GM21447 (cell line): ENCODE measurements around the gene CEP85.
"Not testable (repeated sequence)": the region's sequence is repeated elsewhere in the genome, so short reads cannot be mapped to it uniquely, and the experiment has no call there.

Experiments used
- ATAC-seq: cut with Tn5 transposase; IDR thresholded peaks from one replicate; pipeline ENCODE4 v1.9.1; 2021; ENCODE audit not compliant: unreplicated experiment

Gene CEP85

DNA sequence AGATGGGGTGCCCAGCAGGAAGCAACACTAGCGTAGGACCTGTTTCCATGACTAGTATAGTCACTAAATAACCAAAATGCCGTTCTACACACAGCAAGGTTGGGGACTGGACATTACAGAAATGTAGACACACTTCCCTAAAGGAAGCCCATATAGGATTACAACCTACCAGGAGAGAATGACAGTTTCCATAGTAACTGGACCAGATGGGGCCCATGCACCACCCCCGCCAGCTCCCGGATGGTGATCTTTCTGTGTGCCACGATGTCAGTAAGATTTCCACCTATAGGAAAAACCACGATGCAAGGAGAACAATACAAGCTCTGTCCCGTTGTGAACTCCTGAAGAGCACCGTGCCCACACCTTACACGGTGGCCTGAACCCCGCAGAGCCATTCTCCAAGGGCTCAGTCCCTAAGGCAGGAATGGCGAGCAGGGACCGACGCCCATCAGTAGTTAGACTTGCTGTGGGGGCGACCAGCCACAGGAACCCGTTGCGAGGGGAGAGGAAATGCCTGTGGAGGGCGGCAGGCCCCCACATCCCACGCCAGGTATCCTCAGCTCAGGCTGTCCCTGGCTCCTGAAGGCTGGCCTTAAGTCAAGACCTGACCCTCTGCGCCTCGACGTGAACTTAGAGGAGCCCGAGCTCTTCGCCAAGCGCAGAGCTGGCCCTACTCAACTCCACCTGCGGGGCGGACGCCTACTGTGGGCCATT is 13.6 kb upstream of the CEP85 start:
- no peak for ATAC-seq

DNA sequence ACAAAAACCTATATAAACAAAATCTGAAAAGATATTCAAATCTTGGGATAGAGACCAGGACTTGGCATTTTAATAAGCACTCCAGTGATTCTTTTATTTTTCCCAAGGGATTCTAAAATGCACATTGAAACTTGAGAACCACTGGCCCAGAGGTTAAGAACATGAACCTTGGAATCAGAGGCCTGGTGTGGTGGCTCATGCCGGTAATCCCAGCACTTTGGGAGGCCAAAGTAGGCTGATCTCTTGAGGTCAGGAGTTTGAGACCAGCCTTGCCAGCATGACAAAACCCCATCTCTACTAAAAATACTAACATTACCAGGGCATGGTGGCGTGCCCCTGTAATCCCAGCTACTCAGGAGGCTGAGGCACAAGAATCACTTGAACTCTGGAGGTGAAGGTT is 12.9 kb upstream of the CEP85 start:
- ATAC-seq: no peak

DNA sequence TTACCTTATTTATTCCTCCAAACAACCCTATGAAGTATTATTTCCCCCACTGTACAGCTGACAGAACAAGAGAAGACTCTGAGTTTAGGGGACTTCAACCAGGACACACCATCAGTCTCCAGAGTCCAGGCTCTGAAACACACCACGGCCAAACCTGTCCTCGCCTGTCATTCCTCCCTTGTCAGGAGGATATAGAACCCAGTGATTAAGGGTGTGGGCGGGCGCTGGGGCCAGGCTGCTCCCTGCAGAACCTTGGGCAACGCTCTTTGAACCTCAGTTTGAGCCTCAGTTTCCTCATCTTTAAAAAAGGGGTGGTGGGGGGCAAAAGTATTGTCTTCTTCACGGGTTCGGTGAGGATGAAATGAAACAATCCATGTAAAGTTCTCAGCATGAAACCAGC is 9.4 kb upstream of the CEP85 start:
- ATAC-seq: no peak

DNA sequence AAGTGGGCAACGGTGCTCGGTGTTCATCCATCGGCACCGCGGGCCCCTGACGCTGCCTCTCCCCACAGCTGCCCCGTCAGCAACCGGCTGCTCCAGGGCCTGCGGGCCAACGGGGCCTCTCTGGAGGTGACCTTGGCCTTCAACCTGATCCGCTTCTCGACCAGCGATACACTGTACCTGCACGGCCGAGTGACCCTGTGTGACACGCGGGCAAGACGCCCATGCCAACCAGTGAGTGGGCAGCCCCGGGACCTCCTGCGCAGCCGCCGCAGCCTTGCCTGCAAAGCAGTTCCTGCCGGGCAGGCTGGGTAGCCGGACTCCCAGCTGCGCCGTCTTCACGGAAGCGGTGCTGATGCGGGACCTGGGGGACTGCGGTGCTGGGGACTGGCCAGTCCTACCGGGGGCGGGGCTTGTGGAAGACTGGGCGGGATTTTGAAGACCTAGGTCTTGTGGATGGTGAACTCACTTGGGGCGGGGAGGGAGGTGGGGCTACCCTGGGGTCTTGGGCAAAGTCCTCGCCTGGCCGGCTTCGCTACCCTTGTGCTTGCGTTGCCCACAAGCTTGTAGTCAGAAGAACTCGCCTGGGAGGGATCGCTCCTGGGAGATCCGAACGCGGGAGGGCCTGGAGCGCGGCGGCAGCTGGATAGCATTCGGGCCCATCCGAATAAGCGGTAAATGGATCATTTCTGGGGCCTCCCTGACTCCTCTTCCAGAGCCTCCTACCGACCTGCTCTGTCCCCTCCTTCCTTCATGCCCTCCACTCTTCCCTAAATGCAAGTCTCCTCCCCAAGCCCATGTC is 8.8 kb upstream of the CEP85 start:
- ATAC-seq: no peak

DNA sequence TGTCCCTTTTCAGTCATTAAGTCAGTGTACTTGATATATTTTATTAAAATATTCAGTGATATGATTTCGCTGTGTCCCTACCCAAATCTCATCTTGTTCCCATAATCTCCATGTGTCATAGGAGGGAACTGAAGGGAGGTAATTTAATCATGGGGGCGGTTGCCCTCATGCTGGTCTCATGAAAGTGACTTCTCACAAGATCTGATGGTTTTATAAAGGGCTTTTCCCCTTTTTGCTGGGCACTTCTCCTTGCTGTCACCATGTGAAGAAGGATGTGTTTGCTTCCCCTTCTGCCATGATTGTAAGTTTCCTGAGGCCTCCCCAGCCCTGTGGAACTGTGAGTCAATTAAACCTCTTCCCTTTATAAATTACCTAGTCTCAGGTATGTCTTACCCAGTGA is 3.3 kb upstream of the CEP85 start:
- ATAC-seq: not testable (repeated sequence)

DNA sequence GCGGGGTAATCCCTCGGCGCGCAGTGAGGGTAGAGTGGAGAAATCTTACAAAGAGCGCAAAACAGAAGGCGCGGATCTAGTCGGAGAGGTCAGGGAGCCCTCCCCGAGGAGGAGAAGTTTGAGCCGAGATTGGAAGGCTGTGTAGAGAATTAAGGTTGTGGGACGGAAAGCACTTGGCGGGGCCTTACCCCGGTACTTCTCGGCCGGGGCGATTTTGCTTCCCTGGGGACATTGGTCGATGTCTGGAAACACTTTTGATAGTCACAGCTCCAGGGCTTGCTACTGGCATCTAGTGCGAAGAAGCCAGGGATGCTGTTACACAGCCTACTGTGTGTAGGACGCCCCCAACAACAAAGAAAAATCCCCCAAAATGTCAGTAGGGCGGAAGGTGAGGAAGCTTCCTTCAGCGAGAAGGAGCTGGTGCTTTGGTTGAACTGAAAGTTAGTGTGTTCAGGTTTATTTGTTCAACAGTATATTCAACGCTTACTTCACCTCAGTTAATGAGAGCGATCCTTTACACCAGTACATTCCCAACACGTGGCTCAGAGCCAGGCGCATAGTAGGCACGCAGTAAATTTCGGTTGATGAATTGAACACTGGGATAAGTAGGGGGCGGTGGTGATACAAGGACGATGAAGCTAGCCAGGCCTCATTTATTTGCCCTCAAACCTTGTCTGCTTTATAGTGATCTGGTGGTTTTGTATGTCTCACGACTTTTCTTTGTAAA is 807 bp downstream of the CEP85 start:
- peak; percentile 1 for ATAC-seq

DNA sequence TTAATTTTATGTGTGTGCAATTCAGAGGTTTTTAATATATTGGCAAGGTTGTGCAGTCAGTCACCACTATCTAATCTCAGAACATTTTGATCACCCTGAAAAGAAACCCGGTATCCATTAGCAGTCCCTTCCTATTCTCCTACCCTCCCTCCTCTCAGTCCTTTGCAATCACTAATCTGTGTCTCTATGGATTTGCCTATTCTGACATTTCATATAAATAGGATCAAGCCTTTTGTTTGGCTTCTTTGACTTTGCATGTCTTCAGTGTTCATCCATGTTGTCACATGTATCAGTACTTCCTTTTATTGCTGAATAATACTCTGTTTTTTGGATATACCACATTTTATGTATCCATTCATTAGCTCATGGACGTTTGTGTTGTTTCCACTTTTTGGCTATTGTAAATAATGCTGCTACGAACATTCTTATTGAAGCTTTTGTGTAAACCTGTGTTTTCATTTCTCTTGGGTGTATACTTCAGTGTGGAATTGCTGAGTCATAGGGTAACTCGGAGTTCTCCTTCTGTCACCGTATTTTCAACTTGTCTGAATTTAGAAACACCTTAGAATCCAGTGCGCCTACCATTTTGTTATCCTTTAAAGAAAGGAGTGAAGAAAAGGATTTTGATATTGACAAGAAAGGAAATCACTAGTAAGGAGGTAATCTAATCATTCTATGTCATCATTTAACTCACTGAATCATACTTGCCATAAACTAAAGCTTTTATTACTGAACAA is 3.4 kb downstream of the CEP85 start:
- no peak for ATAC-seq

DNA sequence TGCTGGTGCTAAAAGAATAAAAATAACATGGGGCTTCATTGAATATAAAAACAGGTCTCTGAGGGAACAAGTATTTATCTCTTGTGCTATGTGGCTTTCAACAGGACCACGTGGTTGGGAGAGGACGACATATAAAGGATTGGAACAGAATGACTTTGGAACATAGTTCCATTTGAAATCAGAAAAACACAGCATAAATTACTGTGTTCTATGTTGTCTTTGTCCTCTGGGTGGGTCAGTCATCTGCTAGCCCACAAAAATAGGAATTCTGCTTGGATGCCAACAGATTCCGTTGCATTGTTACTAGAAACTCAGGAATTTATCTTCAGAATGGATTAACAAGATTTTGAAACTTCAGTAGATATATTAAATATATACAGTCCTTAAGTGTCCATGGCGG is 5.9 kb downstream of the CEP85 start:
- no peak for ATAC-seq

DNA sequence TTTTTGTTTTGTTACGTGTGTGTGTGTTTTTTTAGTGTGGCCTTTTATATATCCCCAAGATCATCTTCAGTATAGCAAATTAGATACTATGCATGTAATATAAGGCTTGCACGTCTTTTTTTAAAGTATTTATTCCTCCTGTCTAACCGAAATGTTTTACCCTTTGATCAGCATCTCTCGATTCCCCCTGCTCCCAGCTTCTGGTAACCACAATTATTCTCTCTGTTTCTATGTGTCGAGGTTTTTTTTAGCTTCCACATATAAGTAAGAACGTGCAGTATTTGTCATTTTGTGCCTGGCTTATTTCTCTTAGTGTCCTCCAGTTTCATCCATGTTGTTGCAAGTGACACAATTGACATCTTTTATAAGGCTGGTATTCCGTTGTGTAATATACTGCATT is 18.7 kb downstream of the CEP85 start:
- no peak for ATAC-seq

DNA sequence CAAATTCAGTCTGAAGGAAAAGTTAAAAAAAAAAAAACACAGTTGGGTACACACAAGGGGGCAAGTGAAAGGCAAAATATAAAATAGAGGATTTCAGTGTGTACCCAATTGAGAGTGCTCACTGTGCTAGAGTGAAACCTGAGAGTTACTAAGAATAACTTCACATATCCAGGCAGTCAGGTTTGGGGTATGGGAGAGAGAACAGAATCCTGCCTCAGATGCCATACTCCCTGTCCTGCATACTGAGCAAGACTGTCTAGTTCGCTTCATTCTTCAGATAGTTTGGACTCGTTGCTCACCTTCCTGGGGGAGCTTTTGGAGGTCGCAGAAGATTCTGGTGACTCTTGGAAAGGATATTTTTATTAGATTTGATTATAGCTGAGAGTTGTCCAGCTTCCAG is 20.4 kb downstream of the CEP85 start:
- ATAC-seq: no peak

DNA sequence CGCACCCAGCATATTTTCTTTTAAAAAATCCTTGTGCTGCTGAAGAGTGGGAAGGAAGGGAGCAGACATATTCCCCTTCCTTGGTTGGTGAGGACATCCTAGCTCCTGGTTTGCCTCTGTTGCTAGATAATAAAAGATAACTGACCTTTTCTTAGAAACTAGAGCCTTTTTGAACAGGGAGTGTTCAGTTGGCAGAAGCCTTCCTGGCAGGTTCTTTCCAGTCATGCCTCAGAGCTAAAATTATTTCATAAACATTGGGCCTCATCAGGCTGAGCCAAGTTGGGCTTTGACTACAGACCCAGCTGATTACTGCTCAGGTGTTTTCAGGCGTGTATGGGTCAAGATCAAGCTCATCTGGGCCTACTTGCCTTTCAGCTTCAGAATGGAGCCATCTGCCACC is 23.2 kb downstream of the CEP85 start:
- no peak for ATAC-seq

DNA sequence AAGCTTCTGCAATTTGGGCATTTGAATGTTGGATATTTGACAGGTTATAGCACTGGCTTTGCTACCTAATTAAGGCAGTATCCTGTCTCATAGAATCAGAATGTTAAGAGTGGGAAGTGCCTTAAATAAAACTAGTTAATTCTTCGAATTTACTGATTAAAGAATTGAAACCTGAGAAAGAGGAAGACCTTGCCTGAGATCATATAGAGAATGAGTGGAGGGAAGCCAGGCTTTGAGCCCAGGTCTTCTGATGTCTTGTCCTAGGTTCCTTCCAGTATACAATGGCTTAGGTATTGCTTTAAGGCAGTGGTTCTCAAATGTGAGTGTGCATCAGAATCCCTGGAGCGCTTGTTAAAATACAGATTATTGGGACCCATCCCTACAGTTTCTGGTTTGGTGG is 25.0 kb downstream of the CEP85 start:
- no peak for ATAC-seq

DNA sequence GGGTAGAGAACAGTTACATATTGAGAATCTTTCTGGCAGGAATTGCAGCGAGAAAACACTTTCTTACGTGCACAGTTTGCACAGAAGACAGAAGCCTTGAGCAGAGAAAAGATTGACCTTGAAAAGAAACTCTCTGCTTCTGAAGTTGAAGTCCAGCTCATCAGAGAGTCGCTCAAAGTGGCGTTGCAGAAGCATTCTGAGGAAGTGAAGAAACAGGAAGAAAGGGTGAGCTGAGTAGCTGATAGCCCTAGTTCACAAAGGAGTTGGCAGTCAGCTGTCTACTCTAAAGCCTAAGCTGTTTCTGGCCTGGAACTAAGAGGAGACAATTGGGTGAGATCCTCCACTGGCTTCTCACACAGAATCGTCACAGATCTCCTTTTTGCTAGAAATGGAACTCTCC is 25.6 kb downstream of the CEP85 start:
- no peak for ATAC-seq

DNA sequence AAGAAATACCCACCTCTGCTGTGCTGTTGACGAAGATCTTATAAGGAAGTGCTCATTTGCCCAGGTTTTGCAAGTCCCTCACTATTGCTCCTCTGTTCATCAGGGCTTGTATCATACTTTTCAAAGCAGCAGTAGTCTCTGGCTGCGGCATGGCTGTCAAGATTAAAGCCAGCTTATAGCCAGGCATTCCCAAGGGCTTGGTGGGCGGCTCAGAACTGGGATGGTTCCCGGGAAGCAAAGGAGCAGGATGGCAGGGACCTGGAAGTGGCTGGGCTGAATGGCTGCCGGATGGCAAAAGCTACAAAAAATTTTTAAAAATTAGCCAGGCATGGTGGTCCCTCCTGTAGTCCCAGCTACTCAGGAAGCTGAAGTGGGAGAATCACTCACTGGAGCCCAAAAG is 29.2 kb downstream of the CEP85 start:
- no peak for ATAC-seq

DNA sequence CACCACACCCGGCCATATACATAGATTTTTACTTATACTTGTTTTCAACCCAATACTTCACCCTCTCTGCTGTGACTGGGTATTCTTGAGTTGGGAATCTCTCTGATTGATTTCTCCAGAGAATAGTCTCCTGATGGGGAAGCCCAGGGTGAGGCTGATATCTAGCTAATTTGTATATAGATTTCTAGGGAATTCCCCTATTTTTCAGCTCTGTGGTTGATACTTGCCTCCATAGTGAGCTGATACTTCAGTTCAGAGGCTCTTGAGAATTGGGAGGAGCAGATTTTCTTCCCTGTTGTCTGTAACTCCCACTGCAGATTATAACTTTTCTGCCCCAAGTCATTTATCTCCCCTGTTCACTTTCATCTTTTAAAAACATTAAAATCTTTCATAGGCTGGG is 31.4 kb downstream of the CEP85 start:
- ATAC-seq: no peak

DNA sequence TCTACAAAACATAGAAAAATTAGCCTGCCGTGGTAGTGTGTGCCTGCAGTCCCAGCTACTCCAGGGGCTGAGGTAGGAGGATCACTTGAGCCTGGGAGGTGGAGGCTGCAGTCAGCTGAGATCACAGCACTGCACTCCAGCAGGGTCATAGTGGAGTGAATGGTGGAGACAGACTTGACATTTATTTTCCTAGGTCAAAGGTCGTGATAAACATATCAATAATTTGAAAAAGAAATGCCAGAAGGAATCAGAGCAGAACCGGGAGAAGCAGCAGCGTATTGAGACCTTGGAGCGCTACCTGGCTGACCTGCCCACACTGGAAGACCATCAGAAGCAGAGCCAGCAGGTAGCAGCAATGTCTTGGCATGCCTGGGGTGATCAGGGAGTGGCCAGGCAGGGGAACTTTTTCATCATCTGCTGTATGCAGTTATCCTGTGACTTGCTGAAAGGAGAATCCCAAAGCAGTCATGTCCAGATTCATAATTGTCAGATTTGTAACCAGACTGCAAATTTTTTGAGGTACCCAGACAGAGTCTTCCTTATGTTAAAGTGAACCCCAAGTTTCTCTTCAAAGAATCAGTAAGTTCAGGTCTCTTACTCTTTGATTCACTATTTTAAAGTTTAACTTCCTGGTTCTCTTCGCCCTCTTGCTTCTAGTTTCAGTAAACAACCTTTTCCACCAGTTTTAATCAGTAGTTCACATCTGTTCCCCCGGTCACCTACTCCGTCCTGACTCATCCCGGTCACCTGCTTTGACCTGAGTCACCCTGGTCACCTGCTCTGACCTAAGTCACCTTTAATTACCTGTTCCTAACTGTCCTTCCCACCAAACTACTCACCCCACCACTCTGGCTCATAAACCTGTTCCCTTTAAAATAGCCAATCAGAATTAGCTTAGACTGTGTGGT is 34.5 kb downstream of the CEP85 start:
- ATAC-seq: no peak

DNA sequence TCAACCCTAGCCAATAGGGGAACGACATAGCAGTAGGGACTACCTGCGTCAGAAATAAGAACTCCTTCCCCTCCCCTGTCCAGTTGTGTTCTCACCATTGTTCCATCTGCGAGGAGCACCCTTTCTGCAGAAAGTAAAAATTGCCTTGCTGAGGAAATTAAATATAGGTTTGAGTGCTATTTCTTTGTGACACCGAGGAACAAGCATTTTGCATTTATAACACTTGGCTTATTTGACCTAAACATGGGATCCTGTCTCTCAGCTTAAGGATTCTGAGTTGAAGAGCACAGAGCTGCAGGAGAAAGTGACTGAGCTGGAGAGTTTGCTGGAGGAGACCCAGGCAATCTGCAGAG is 35.2 kb downstream of the CEP85 start:
- no peak for ATAC-seq

DNA sequence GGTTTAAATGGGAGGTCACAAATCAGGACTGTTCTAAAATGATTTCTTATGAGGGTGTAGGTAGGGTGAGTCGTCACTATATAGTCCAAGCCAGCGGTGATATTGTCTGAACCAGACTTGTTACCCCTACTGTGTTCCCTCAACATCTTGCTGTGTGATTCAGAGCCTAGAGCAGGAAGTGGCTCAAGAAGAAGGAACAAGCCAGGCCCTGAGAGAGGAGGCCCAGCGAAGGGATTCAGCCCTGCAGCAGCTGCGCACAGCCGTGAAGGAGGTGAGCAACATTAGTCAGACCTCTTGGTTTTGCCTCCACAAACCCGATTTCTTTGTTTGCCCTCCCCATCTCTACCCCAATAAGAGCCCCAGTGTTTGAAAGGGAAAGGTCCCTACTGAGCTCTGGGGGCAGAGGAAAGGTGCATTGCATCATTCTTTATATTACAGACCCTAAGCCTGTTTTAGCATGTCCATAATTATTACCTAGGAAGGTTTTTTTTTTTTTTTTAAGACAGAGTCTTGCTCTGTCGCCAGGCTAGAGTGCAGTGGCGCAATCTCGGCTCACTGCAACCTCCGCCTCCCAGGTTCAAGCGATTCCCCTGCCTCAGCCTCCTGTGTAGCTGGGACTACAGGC is 40.9 kb downstream of the CEP85 start:
- ATAC-seq: no peak

DNA sequence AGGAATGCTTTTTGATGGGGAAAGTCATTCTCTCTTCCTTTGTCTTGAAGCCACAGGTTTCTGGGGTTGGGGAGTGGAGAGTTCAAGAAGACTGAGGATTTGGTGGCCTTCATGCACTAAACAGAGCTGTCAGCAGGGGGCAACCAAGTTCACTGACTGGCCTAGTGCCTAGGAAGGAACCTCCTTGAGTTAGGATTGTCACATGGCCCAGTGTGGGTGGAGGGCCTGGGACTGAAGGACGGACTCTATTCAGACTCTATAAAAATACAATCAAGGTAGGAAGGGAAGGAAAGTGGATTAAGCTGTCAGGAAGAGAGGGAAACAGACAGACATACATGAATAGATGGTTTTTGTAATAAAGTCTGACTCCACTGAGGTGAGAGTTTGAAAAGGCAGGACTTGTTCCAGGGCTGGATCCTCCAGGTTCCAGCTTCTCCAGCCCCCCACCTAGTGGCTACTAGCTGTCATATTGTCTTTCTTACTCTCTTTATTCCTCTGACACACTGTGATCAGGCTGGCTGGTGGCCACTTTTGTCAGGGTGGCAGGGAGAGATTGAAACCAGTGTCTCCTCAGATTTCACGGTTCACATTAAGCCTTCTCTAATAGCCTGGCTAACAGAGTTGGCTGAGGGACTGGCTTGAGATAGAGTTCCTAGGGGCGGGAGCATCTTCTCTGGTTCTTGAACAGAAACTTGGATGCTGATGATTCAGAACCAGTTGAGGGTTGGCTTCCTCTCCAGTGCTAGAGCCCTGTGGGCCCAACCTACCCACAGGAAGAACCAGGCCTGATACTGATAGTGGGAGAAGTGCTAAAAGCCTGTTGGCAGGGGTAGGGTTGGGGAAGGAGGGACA is 41.8 kb downstream of the CEP85 start:
- no peak for ATAC-seq
